MM.1S (cell line): ENCODE results near the gene CYP20A1.

Experiments used
- EZH2phosphoT487 ChIP-seq: fragments of 300-600 bp; sonication (generic); IDR thresholded peaks from 2 replicates; pipeline ENCODE4 v1.6.1; 2018; ENCODE audit warnings: antibody characterized with exemption, low read length
- TF ChIP-seq, protein P1 (sequence below): fragments of 300-600 bp; sonication (generic); IDR thresholded peaks from 2 replicates; pipeline ENCODE4 v1.5.1; 2016; ENCODE audit warnings: antibody characterized with exemption, low read length, mixed read lengths

DNA sequence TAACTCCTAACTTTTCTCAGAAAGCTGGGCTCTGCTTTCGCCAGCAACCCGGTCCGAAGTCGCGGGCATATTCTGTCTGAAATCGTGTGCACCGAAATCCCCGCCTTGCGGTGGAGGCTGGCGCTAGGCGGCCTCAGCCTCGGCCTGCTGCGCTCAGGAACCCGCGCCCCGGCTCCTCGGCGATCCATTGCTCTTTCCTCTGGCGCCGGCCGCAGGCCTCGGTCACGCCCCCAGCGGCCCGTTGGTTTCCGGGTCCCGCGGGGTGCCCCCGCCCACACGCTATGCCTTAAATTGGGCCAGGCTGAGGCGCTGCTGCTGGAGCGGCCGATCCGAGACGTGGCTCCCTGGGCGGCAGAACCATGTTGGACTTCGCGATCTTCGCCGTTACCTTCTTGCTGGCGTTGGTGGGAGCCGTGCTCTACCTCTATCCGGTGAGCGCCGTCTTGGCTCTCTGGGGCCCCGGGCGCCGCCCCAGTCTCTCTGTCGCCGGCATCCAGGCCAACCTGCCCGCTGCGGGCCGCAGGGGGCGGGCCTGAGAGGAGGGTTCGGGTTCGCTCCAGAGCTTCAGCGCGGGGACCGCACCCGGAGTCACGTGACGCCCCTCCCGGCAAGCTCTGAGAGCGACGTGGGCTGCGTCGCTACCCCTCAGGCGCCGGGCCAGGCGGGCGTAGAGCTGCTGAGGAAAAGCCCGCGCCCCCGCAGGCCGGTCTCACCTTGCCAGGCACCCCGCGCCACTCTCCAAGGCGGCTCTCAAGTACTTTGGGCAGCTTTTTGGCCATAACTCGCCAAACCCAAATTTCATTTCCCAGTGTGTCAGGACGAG, at the start of gene CYP20A1:
- TF ChIP-seq, protein P1, sequence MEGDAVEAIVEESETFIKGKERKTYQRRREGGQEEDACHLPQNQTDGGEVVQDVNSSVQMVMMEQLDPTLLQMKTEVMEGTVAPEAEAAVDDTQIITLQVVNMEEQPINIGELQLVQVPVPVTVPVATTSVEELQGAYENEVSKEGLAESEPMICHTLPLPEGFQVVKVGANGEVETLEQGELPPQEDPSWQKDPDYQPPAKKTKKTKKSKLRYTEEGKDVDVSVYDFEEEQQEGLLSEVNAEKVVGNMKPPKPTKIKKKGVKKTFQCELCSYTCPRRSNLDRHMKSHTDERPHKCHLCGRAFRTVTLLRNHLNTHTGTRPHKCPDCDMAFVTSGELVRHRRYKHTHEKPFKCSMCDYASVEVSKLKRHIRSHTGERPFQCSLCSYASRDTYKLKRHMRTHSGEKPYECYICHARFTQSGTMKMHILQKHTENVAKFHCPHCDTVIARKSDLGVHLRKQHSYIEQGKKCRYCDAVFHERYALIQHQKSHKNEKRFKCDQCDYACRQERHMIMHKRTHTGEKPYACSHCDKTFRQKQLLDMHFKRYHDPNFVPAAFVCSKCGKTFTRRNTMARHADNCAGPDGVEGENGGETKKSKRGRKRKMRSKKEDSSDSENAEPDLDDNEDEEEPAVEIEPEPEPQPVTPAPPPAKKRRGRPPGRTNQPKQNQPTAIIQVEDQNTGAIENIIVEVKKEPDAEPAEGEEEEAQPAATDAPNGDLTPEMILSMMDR: peak; percentile 23
- TF ChIP-seq EZH2phosphoT487: no peak
